Stimulated activated naive CD8-positive, alpha-beta T cell treated with anti-CD3 and anti-CD28 coated beads, Interleukin-15, Interleukin-2, amounts not matched to agents 100 U/mL and 50 U/mL, for 24 hours (primary cell): ENCODE measurements around the gene DNAH17.
A peak's percentile ranks its signal among the peaks of the same experiment; 100 is the strongest.
"Not testable (repeated sequence)": the region's sequence is repeated elsewhere in the genome, so short reads cannot be mapped to it uniquely, and the experiment has no call there.

Experiments
- ATAC-seq: fragments of 150-1000 bp; cut with Tn5 transposase; one replicate; pipeline ENCODE4 v1.10.0; 2021
- DNase-seq: peaks from one replicate; pipeline ENCODE4 v3.0.0; 2021

The DNAH17 gene

GRCh38 chr17:78523934-78524655, 53.1 kb downstream of the DNAH17 start:
- DNase-seq (no peak), ATAC-seq (no peak)

GRCh38 chr17:78522031-78522809, 55.0 kb downstream of the DNAH17 start:
- no peak for ATAC-seq
- DNase-seq: no peak

GRCh38 chr17:78517421-78517820, 59.8 kb downstream of the DNAH17 start:
- ATAC-seq: no peak
- DNase-seq: no peak

GRCh38 chr17:78515480-78515879, 61.7 kb downstream of the DNAH17 start:
- ATAC-seq (no peak), DNase-seq (no peak)

GRCh38 chr17:78514521-78514920, 62.7 kb downstream of the DNAH17 start:
- no peak for DNase-seq
- no peak for ATAC-seq

- DNase-seq (no peak), ATAC-seq (no peak)
Measured at GRCh38 chr17:78512976-78513375, 64.2 kb downstream of the DNAH17 start.

GRCh38 chr17:78510141-78511075, 66.8 kb downstream of the DNAH17 start:
- no peak for ATAC-seq
- no peak for DNase-seq

- DNase-seq (no peak), ATAC-seq (no peak)
Measured at GRCh38 chr17:78507526-78507925, 69.7 kb downstream of the DNAH17 start.

- DNase-seq: no peak
- ATAC-seq: no peak
Measured at GRCh38 chr17:78506454-78507309, 70.5 kb downstream of the DNAH17 start.

GRCh38 chr17:78504156-78504925, 72.9 kb downstream of the DNAH17 start:
- ATAC-seq: no peak
- DNase-seq: no peak

GRCh38 chr17:78503388-78503787, 73.8 kb downstream of the DNAH17 start:
- not testable (repeated sequence) for DNase-seq

GRCh38 chr17:78502611-78503148, 74.5 kb downstream of the DNAH17 start:
- ATAC-seq: no peak
- DNase-seq: no peak

More at GRCh38 chr17:78503388-78503787, 73.8 kb downstream of the DNAH17 start:
- ATAC-seq: not testable (repeated sequence)

GRCh38 chr17:78501241-78502036, 75.8 kb downstream of the DNAH17 start:
- DNase-seq (no peak), ATAC-seq (no peak)

- no peak for DNase-seq
- no peak for ATAC-seq
Measured at GRCh38 chr17:78500806-78501205, 76.4 kb downstream of the DNAH17 start.

- DNase-seq (no peak), ATAC-seq (no peak)
Measured at GRCh38 chr17:78499715-78500540, 77.3 kb downstream of the DNAH17 start.

- no peak for ATAC-seq
- DNase-seq: no peak
Measured at GRCh38 chr17:78498848-78499247, 78.3 kb downstream of the DNAH17 start.

- ATAC-seq: peak; percentile 44
- DNase-seq: peak; percentile 55
Measured at GRCh38 chr17:78497115-78497540, 80.1 kb downstream of the DNAH17 start.

- no peak for DNase-seq
- no peak for ATAC-seq
Measured at GRCh38 chr17:78496311-78496710, 80.9 kb downstream of the DNAH17 start.

GRCh38 chr17:78495634-78496033, 81.6 kb downstream of the DNAH17 start:
- no peak for DNase-seq
- ATAC-seq: no peak
